Lower leg skin (tissue), 4 donors: Measurements from ENCODE around the gene DDR1. TPM values are rescaled to one million over a fixed set of nuclear protein-coding genes. Genes with fewer than 3 reads are reported as not detected.

Experiments
- DNase-seq, 2 donors: peaks; one replicate each; pipeline ENCODE4 v3.0.0-alpha.2; 2019; ENCODE audit warnings: low spot score in 2 of 2
- H3K4me3 ChIP-seq: fragments of 200-600 bp; sonication (generic); 2 replicates; pipeline ENCODE4 v1.5.1; 2017; ENCODE audit warnings: mild to moderate bottlenecking, low read depth; ENCODE audit not compliant: poor library complexity, severe bottlenecking
- POLR2A ChIP-seq, 2 donors: fragments of 450-650 bp; IDR thresholded peaks; one replicate each; pipeline ENCODE4 v1.6.1; 2016 to 2017; ENCODE audit warnings: antibody characterized with exemption in 2 of 2, mild to moderate bottlenecking in 1 of 2, moderate library complexity in 1 of 2
- WGBS, 2 donors: methylation state at CpG; one replicate each; pipeline ENCODE4 v1.1.5; 2018; 5-methylcytosine and 5-hydroxymethylcytosine counted together
- intact Hi-C: fragments of 100-400 bp; cut with DNase I; formaldehyde crosslinking; loops from one replicate; pipeline ENCODE4 v1.15.0; 2023; ENCODE audit warnings: low total_unique reads
- total RNA-seq, 4 donors: library from RNA; depleted of rRNA; stranded (reverse); fragments of >200 nt; gene quantifications; one replicate each; pipeline ENCODE4 v1.1.0, GENCODE V29; 2016
- TF ChIP-seq, protein P1 (sequence below), 3 donors: fragments of 450-650 bp; IDR thresholded peaks; one replicate each; pipeline ENCODE4 v1.5.1; 2016; ENCODE audit warnings: antibody characterized with exemption in 3 of 3, mild to moderate bottlenecking in 3 of 3, moderate library complexity in 2 of 3

DDR1 gene
- total RNA-seq, 4 donors from 2014 or later: 140 to 221 (median 194) TPM

GRCh38 chr6:30928677-30929076 lies 44.4 kb downstream of the DDR1 start:
- 96 to 97% methylated on average over 3 of the region's 3 CpGs for WGBS, 2 donors
- no peak for DNase-seq
- H3K4me3 ChIP-seq: no peak overlapping the region
- TF ChIP-seq POLR2A (IDR thresholded peaks at IDR 0.05): no peak
- TF ChIP-seq, protein P1, sequence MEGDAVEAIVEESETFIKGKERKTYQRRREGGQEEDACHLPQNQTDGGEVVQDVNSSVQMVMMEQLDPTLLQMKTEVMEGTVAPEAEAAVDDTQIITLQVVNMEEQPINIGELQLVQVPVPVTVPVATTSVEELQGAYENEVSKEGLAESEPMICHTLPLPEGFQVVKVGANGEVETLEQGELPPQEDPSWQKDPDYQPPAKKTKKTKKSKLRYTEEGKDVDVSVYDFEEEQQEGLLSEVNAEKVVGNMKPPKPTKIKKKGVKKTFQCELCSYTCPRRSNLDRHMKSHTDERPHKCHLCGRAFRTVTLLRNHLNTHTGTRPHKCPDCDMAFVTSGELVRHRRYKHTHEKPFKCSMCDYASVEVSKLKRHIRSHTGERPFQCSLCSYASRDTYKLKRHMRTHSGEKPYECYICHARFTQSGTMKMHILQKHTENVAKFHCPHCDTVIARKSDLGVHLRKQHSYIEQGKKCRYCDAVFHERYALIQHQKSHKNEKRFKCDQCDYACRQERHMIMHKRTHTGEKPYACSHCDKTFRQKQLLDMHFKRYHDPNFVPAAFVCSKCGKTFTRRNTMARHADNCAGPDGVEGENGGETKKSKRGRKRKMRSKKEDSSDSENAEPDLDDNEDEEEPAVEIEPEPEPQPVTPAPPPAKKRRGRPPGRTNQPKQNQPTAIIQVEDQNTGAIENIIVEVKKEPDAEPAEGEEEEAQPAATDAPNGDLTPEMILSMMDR (IDR thresholded peaks at IDR 0.05): no peak
- intact Hi-C loops: loop anchor here (10.0 kb wide), 1 partner anchor 156 kb away; no protein-coding TSS in a partner anchor

- no peak for DNase-seq
- no peak overlapping the region for H3K4me3 ChIP-seq
- intact Hi-C loops: no loop called here
- TF ChIP-seq, protein P1 (IDR thresholded peaks at IDR 0.05): no peak
- TF ChIP-seq POLR2A (IDR thresholded peaks at IDR 0.05): no peak
- 92 to 95% methylated on average over 4 of the region's 4 CpGs for WGBS, 2 donors
Measured at GRCh38 chr6:30930506-30930905, 46.2 kb downstream of the DDR1 start.

- TF ChIP-seq POLR2A (IDR thresholded peaks at IDR 0.05): no peak
- TF ChIP-seq, protein P1 (IDR thresholded peaks at IDR 0.05): no peak
- no peak overlapping the region for H3K4me3 ChIP-seq
- intact Hi-C loops: no loop called here
- 62 to 67% methylated on average over 8 of the region's 8 CpGs for WGBS, 2 donors
- no peak for DNase-seq
Measured at GRCh38 chr6:30931272-30931671, 47.0 kb downstream of the DDR1 start.

DNA sequence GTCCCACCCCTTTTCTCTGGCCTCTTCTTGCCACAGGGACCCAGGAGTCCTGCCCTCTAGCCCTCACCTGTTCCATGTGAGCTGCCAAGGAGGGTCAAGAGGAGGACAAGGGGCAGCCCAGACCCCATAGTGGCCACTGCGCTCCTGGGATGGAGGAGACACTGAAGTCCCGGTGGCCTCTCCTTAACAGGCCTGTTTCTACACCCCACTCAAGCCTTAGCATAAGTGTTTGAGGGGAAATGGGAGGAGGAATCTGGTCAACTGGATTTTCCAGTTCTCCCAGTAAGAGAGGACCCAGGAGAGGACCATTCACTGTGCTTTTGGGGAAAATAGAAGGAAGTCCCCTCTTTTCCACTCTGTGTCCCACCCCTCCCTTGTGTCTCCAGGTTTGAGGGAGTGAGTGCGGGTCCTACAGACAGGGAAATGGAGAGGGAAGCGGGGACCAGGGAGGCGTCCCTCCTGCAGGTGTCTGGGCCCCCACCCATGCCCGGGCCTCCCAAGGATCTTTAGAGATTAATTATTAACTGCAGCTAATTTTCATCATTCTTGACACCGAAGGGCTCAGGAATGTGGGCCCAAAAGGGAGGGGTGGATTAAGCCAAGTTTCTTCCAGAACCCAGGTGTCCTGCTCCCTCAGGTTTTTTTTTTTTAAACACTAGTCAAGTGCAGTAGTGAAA lies 47.8 kb downstream of the DDR1 start, which contains the start of gene SFTA2:
SFTA2 (minus strand) TSS at position 202 of the 677 bp plus-strand sequence; CDS start at position 128, 74 bp downstream.
- intact Hi-C loops: no loop called here
- WGBS, 2 donors: 84 to 87% methylated on average over 7 of the region's 7 CpGs
- no peak within 1 kb of the TSS for H3K4me3 ChIP-seq
- TF ChIP-seq POLR2A (IDR thresholded peaks at IDR 0.05): no peak
- TF ChIP-seq, protein P1 (IDR thresholded peaks at IDR 0.05): no peak
- DNase-seq: no peak

GRCh38 chr6:30932665-30933365 lies 48.5 kb downstream of the DDR1 start:
- no peak for DNase-seq
- TF ChIP-seq, protein P1 (IDR thresholded peaks at IDR 0.05): no peak
- TF ChIP-seq POLR2A (IDR thresholded peaks at IDR 0.05): no peak
- H3K4me3 ChIP-seq: no peak overlapping the region
- intact Hi-C loops: no loop called here
- 70 to 78% methylated on average over 6 of the region's 6 CpGs for WGBS, 2 donors
